PC-3 (cell line): ENCODE measurements around the gene DST.

Experiments used
- CTCF ChIP-seq: fragments of 300-600 bp; sonication (generic); conservative IDR thresholded peaks from 2 replicates; pipeline ENCODE4 v1.5.1; 2017; ENCODE audit warnings: antibody characterized with exemption, low read depth, mild to moderate bottlenecking, low read length
- EZH2 ChIP-seq: fragments of 300-600 bp; sonication (generic); IDR thresholded peaks from one replicate; pipeline ENCODE4 v1.6.1; 2017; ENCODE audit warnings: antibody characterized with exemption, mild to moderate bottlenecking, low read length; ENCODE audit not compliant: unreplicated experiment

- no peak for TF ChIP-seq CTCF
- TF ChIP-seq EZH2 = no peak
Observed at GRCh38 chr6:56478202-56478601, 164.5 kb downstream of the DST start.
